HG03280 (cell line): Measurements from ENCODE around the gene SLX1B.
A peak's percentile ranks its signal among the peaks of the same experiment; 100 is the strongest.
"Not testable (repeated sequence)": the region's sequence is repeated elsewhere in the genome, so short reads cannot be mapped to it uniquely, and the experiment has no call there.

ENCODE experiments used
- ATAC-seq: cut with Tn5 transposase; IDR thresholded peaks from one replicate; pipeline ENCODE4 v1.9.1; 2021; ENCODE audit warnings: mild to moderate bottlenecking, moderate library complexity; ENCODE audit not compliant: unreplicated experiment

SLX1B gene

GRCh38 chr16:29454269-29454668 is at the start of gene SLX1B, which contains the start of gene BOLA2:
Gene SLX1B (plus strand): TSS chr16:29454533.
Gene BOLA2 (minus strand): TSS chr16:29454351. CDS start chr16:29454253, 98 bp downstream.
- peak; percentile 87 for ATAC-seq

- not testable (repeated sequence) for ATAC-seq
Observed at GRCh38 chr16:29405249-29405648, 49.1 kb upstream of the SLX1B start.

- not testable (repeated sequence) for ATAC-seq
Observed at GRCh38 chr16:29423587-29423986, 30.7 kb upstream of the SLX1B start.

- not testable (repeated sequence) for ATAC-seq
Observed at GRCh38 chr16:29425390-29425789, 28.9 kb upstream of the SLX1B start.

- peak; percentile 8 for ATAC-seq
Observed at GRCh38 chr16:29453754-29454153, 579 bp upstream of the SLX1B start.

GRCh38 chr16:29454828-29455227 is 495 bp downstream of the SLX1B start:
- peak; percentile 57 for ATAC-seq

- ATAC-seq: not testable (repeated sequence)
Observed at GRCh38 chr16:29457660-29458059, 3.3 kb downstream of the SLX1B start.

GRCh38 chr16:29459706-29460646 is 5.6 kb downstream of the SLX1B start, which contains the start of gene SULT1A4:
Gene SULT1A4 (plus strand): TSS chr16:29459913. CDS start chr16:29461386, 1,473 bp downstream.
- not testable (repeated sequence) for ATAC-seq

- not testable (repeated sequence) for ATAC-seq
Observed at GRCh38 chr16:29460647-29461030, 6.3 kb downstream of the SLX1B start.

- ATAC-seq: not testable (repeated sequence)
Observed at GRCh38 chr16:29465985-29466824, 11.9 kb downstream of the SLX1B start.

- ATAC-seq: not testable (repeated sequence)
Observed at GRCh38 chr16:29466904-29467303, 12.6 kb downstream of the SLX1B start.

- ATAC-seq: not testable (repeated sequence)
Observed at GRCh38 chr16:29467654-29468366, 13.5 kb downstream of the SLX1B start.

- not testable (repeated sequence) for ATAC-seq
Observed at GRCh38 chr16:29469660-29470059, 15.3 kb downstream of the SLX1B start.

- not testable (repeated sequence) for ATAC-seq
Observed at GRCh38 chr16:29472065-29472464, 17.7 kb downstream of the SLX1B start.

GRCh38 chr16:29482276-29482675 is 27.9 kb downstream of the SLX1B start:
- not testable (repeated sequence) for ATAC-seq

- not testable (repeated sequence) for ATAC-seq
Observed at GRCh38 chr16:29506308-29506707, 52.0 kb downstream of the SLX1B start, which contains the start of gene NPIPB12. Gene NPIPB12 (minus strand): TSS chr16:29506408.
